HG03045 (cell line): Measurements from ENCODE around the gene PLOD1.
"Not testable (repeated sequence)": the region's sequence is repeated elsewhere in the genome, so short reads cannot be mapped to it uniquely, and the experiment has no call there.

ENCODE experiments used
- ATAC-seq: cut with Tn5 transposase; IDR thresholded peaks from one replicate; pipeline ENCODE4 v1.9.1; 2021; ENCODE audit warnings: mild to moderate bottlenecking, moderate library complexity; ENCODE audit not compliant: unreplicated experiment

Gene PLOD1

GRCh38 chr1:11935733-11936132 is 1.2 kb downstream of the PLOD1 start:
- ATAC-seq = not testable (repeated sequence)

- no peak for ATAC-seq
These were observed 4.4 kb downstream of the PLOD1 start for GRCh38 chr1:11938722-11939526.

GRCh38 chr1:11939794-11940193 is 5.3 kb downstream of the PLOD1 start:
- ATAC-seq = not testable (repeated sequence)

- ATAC-seq = no peak
These were observed 5.9 kb downstream of the PLOD1 start for GRCh38 chr1:11940260-11940921.

GRCh38 chr1:11942280-11942679 is 7.8 kb downstream of the PLOD1 start:
- ATAC-seq = no peak

GRCh38 chr1:11943619-11944018 is 9.1 kb downstream of the PLOD1 start:
- no peak for ATAC-seq

- ATAC-seq = no peak
These were observed 9.9 kb downstream of the PLOD1 start for GRCh38 chr1:11944358-11944931.

GRCh38 chr1:11946647-11947046 is 12.1 kb downstream of the PLOD1 start:
- ATAC-seq = no peak

- ATAC-seq = no peak
These were observed 14.4 kb downstream of the PLOD1 start for GRCh38 chr1:11948822-11949458.

- no peak for ATAC-seq
These were observed 17.4 kb downstream of the PLOD1 start for GRCh38 chr1:11951901-11952300.

- ATAC-seq = no peak
These were observed 18.1 kb downstream of the PLOD1 start for GRCh38 chr1:11952455-11953109.

- no peak for ATAC-seq
These were observed 20.7 kb downstream of the PLOD1 start for GRCh38 chr1:11955221-11955620.

- no peak for ATAC-seq
These were observed 22.9 kb downstream of the PLOD1 start for GRCh38 chr1:11957398-11957797.

GRCh38 chr1:11957897-11958296 is 23.4 kb downstream of the PLOD1 start:
- no peak for ATAC-seq

- no peak for ATAC-seq
These were observed 25.8 kb downstream of the PLOD1 start for GRCh38 chr1:11960276-11960675.

GRCh38 chr1:11960715-11961114 is 26.2 kb downstream of the PLOD1 start:
- ATAC-seq = no peak

- no peak for ATAC-seq
These were observed 26.7 kb downstream of the PLOD1 start for GRCh38 chr1:11961230-11961629.

- ATAC-seq = no peak
These were observed 29.1 kb downstream of the PLOD1 start for GRCh38 chr1:11963622-11964021.

- ATAC-seq = no peak
These were observed 30.1 kb downstream of the PLOD1 start for GRCh38 chr1:11964656-11965055.

GRCh38 chr1:11967028-11967547 is 32.6 kb downstream of the PLOD1 start:
- ATAC-seq = no peak
